Neural progenitor cell (in vitro differentiated cells): ENCODE measurements around the gene JADE3. TPM values are rescaled to one million over a fixed set of nuclear protein-coding genes. Genes with fewer than 3 reads are reported as not detected.

Source experiments
- DNase-seq: peaks from one replicate; pipeline ENCODE4 v3.0.0-alpha.2; 2016; ENCODE audit warnings: low spot score
- H2AFZ ChIP-seq: fragments of 200-600 bp; sonication (generic); replicated peaks from 2 replicates; pipeline ENCODE4 v1.6.1; 2016; ENCODE audit warnings: antibody characterized with exemption
- H3F3A ChIP-seq: fragments of 200-600 bp; sonication (generic); 2 replicates; pipeline ENCODE4 v1.6.1; 2016; ENCODE audit warnings: antibody characterized with exemption, low read depth
- H3K27ac ChIP-seq: fragments of 200-600 bp; sonication (generic); 2 replicates; pipeline ENCODE4 v1.5.1; 2016; ENCODE audit warnings: mild to moderate bottlenecking
- H3K27me3 ChIP-seq: fragments of 200-600 bp; sonication (generic); 2 replicates; pipeline ENCODE4 v1.6.1; 2016; ENCODE audit warnings: mild to moderate bottlenecking, moderate library complexity
- H3K36me3 ChIP-seq: fragments of 200-600 bp; sonication (generic); 2 replicates; pipeline ENCODE4 v1.5.1; 2016
- H3K4me1 ChIP-seq: fragments of 200-600 bp; sonication (generic); 2 replicates; pipeline ENCODE4 v1.6.1; 2016; ENCODE audit warnings: mixed run types
- H3K4me2 ChIP-seq: fragments of 200-600 bp; sonication (generic); 2 replicates; pipeline ENCODE4 v1.6.1; 2016
- H3K4me3 ChIP-seq: fragments of 200-600 bp; sonication (generic); 2 replicates; pipeline ENCODE4 v1.5.1; 2016
- H3K79me2 ChIP-seq: fragments of 200-600 bp; sonication (generic); 2 replicates; pipeline ENCODE4 v1.6.1; 2016; ENCODE audit warnings: low read depth
- H3K9ac ChIP-seq: fragments of 200-600 bp; sonication (generic); 2 replicates; pipeline ENCODE4 v1.6.1; 2016
- H3K9me3 ChIP-seq: fragments of 200-600 bp; sonication (generic); 2 replicates; pipeline ENCODE4 v1.5.1; 2016; ENCODE audit warnings: low read depth
- H4K20me1 ChIP-seq: fragments of 200-600 bp; sonication (generic); 2 replicates; pipeline ENCODE4 v1.6.1; 2016; ENCODE audit warnings: low read depth
- H3K27ac Mint-ChIP-seq: 3 replicates; pipeline ENCODE4 v1.8.0; 2021; ENCODE audit warnings: mixed read lengths
- H3K27me3 Mint-ChIP-seq: 2 replicates; pipeline ENCODE4 v1.8.0; 2022; ENCODE audit warnings: low read depth, mild to moderate bottlenecking, inconsistent platforms, moderate library complexity, mixed read lengths; ENCODE audit not compliant: insufficient read depth
- H3K36me3 Mint-ChIP-seq: 3 replicates; pipeline ENCODE4 v1.8.0; 2021; ENCODE audit warnings: mixed read lengths
- H3K4me1 Mint-ChIP-seq: 3 replicates; pipeline ENCODE4 v1.8.0; 2021; ENCODE audit warnings: mixed read lengths
- H3K4me3 Mint-ChIP-seq: 3 replicates; pipeline ENCODE4 v1.8.0; 2021; ENCODE audit warnings: mild to moderate bottlenecking, moderate library complexity, mixed read lengths
- H3K9me3 Mint-ChIP-seq: 3 replicates; pipeline ENCODE4 v1.8.0; 2020; ENCODE audit warnings: mixed read lengths
- EZH2 ChIP-seq: fragments of 200-600 bp; sonication (generic); IDR thresholded peaks from 2 replicates; pipeline ENCODE4 v1.6.1; 2017; ENCODE audit warnings: antibody characterized with exemption, mild to moderate bottlenecking, moderate library complexity
- EZH2phosphoT487 ChIP-seq: fragments of 200-600 bp; sonication (generic); IDR thresholded peaks from 2 replicates; pipeline ENCODE4 v1.6.1; 2017; ENCODE audit warnings: antibody characterized with exemption
- total RNA-seq: library from RNA; depleted of rRNA; stranded (reverse); fragments of >200 nt; gene quantifications from 2 replicates; pipeline ENCODE4 v1.2.3, GENCODE V29; 2015; ENCODE audit warnings: low replicate concordance
- TF ChIP-seq, protein P1 (sequence below): fragments of 200-600 bp; sonication (generic); IDR thresholded peaks from 2 replicates; pipeline ENCODE4 v1.5.1; 2017; ENCODE audit warnings: antibody characterized with exemption, mild to moderate bottlenecking

JADE3 gene
- total RNA-seq, 1 donor from 2014 or later = 28.1 TPM

DNA sequence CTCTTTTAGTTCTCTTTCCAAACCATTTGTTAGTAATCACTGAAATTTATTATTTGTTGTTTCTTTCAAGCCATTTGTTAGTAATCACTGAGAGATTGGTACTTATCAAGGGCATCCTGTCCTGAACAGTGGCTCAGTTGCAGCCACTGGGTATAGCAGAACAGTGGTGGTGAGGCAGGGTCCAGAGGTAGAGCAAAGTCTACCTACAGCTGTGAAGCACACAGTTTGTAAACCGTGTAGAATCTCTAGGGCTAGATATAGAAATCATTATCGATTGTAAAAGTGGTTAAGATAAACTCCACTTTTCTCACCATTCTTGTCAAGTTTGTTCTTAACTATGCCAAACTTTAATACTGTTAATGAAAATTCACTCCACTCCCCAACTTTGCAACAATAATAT is 4.1 kb downstream of the JADE3 start:
- Histone ChIP-seq H4K20me1 (peaks cover 38% of the 10 kb centered on the region), H3K4me1 (no peaks in the 10 kb centered on the region), H3K4me3 (no peak overlapping the region), H2AFZ (no peak overlapping the region), H3K79me2 (peaks cover 85% of the 10 kb centered on the region), H3K27ac (no peak overlapping the region), H3F3A (peaks cover 6% of the 10 kb centered on the region), H3K27me3 (no peaks in the 10 kb centered on the region), H3K36me3 (peaks cover 7% of the 10 kb centered on the region), H3K9ac (no peak overlapping the region), H3K4me2 (no peak overlapping the region), H3K9me3 (peaks cover 4% of the 10 kb centered on the region)
- no peak overlapping the region for H3K4me3 Mint-ChIP-seq
- H3K4me1 Mint-ChIP-seq = peaks cover 3% of the 10 kb centered on the region
- H3K27me3 Mint-ChIP-seq = peaks cover 5% of the 10 kb centered on the region
- peaks cover 8% of the 10 kb centered on the region for H3K36me3 Mint-ChIP-seq
- TF ChIP-seq, protein P1, sequence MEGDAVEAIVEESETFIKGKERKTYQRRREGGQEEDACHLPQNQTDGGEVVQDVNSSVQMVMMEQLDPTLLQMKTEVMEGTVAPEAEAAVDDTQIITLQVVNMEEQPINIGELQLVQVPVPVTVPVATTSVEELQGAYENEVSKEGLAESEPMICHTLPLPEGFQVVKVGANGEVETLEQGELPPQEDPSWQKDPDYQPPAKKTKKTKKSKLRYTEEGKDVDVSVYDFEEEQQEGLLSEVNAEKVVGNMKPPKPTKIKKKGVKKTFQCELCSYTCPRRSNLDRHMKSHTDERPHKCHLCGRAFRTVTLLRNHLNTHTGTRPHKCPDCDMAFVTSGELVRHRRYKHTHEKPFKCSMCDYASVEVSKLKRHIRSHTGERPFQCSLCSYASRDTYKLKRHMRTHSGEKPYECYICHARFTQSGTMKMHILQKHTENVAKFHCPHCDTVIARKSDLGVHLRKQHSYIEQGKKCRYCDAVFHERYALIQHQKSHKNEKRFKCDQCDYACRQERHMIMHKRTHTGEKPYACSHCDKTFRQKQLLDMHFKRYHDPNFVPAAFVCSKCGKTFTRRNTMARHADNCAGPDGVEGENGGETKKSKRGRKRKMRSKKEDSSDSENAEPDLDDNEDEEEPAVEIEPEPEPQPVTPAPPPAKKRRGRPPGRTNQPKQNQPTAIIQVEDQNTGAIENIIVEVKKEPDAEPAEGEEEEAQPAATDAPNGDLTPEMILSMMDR = no peak
- TF ChIP-seq EZH2 = no peak
- no peak for TF ChIP-seq EZH2phosphoT487
- DNase-seq = no peak
- H3K9me3 Mint-ChIP-seq = peaks cover 34% of the 10 kb centered on the region
- no peak overlapping the region for H3K27ac Mint-ChIP-seq

DNA sequence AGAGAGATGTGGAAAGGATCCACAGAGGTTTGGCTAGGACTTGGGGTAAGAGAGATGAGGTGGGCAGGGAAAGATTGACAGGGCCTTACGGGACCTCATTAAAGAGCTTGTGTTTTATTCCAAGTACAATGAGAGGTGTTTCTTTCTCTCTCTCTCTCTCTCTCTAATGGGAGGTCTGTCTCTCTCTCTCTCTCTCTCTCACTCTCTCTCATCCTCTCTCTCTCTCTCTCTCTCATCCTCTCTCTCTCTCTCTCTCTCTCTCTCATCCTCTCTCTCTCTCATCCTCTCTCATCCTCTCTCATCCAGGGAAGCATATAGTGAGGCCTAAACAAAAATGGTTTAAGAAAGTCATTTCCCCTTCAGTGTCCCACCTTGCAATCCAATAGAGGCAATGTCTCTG is 5.4 kb downstream of the JADE3 start:
- Histone ChIP-seq H3K79me2 (peaks cover 98% of the 10 kb centered on the region), H3K36me3 (peaks cover 7% of the 10 kb centered on the region), H3K4me1 (no peaks in the 10 kb centered on the region), H3K4me3 (no peak overlapping the region), H3K27ac (no peak overlapping the region), H3K27me3 (no peaks in the 10 kb centered on the region), H3F3A (no peaks in the 10 kb centered on the region), H3K9ac (no peak overlapping the region), H2AFZ (no peak overlapping the region), H3K9me3 (peaks cover 4% of the 10 kb centered on the region), H3K4me2 (no peak overlapping the region), H4K20me1 (peaks cover 49% of the 10 kb centered on the region)
- H3K27me3 Mint-ChIP-seq = peaks cover 5% of the 10 kb centered on the region
- H3K9me3 Mint-ChIP-seq = peaks cover 43% of the 10 kb centered on the region
- H3K36me3 Mint-ChIP-seq = peaks cover 8% of the 10 kb centered on the region
- no peak overlapping the region for H3K27ac Mint-ChIP-seq
- peaks cover 3% of the 10 kb centered on the region for H3K4me1 Mint-ChIP-seq
- no peak overlapping the region for H3K4me3 Mint-ChIP-seq
- no peak for TF ChIP-seq EZH2
- TF ChIP-seq, protein P1 = no peak
- TF ChIP-seq EZH2phosphoT487 = no peak
- DNase-seq = no peak

DNA sequence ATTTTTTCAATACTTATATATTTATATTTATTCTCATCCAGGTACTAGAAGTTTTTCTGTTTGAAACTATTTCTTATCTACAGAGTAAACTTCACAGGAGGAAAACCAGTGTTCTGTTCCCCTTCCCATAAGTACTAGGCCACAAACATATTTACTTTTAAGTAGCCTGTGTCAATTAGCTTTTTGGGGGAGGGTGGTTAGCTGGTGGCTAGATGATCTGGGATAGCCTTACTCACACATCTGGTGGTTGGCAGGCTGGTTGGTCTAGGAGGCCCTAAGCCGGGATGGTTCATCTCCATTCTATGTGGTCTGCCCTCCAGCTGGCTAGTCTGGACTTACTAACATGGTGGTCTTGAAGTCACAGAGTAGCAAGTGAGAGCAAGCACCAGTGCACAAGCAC is 6.2 kb downstream of the JADE3 start:
- Histone ChIP-seq H3K9me3 (peaks cover 4% of the 10 kb centered on the region), H2AFZ (no peak overlapping the region), H3K79me2 (peaks cover 100% of the 10 kb centered on the region), H3K4me1 (peaks cover under 1% of the 10 kb centered on the region), H3K27ac (no peak overlapping the region), H3F3A (no peaks in the 10 kb centered on the region), H3K4me2 (no peak overlapping the region), H3K36me3 (peaks cover 7% of the 10 kb centered on the region), H3K9ac (no peak overlapping the region), H3K27me3 (no peaks in the 10 kb centered on the region), H3K4me3 (no peak overlapping the region), H4K20me1 (peaks cover 55% of the 10 kb centered on the region)
- Mint-ChIP-seq H3K27ac (no peak overlapping the region), H3K4me3 (no peak overlapping the region), H3K4me1 (peaks cover 3% of the 10 kb centered on the region), H3K36me3 (peaks cover 10% of the 10 kb centered on the region), H3K27me3 (peaks cover 4% of the 10 kb centered on the region), H3K9me3 (peaks cover 45% of the 10 kb centered on the region)
- no peak for DNase-seq
- TF ChIP-seq, protein P1 = no peak
- no peak for TF ChIP-seq EZH2phosphoT487
- TF ChIP-seq EZH2 = no peak
